ELR (cell line): ENCODE measurements around the gene EP300.
A peak's percentile ranks its signal among the peaks of the same experiment; 100 is the strongest.

Experiments
- DNase-seq: peaks from one replicate; pipeline ENCODE4 v3.0.0-alpha.2; 2015; ENCODE audit warnings: low read depth

Gene EP300

DNA sequence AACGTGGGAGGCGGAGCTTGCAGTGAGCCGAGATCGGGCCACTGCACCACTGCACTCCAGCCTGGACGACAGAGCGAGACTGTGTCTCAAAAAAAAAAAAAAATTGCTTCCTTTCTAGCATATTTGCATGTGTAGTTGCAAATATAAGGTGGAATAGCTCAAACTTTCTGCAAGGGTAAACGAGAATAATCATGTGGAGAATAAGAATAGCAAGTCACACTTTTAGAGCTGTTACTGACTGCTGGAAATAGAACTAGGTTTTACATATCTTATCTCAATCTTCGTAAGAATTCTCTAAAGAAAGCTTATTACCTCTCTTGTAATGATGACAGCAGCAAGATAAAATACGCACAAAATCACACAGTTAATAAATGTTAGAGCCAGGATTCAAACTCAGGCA lies 114.3 kb downstream of the EP300 start:
- no peak for DNase-seq

DNA sequence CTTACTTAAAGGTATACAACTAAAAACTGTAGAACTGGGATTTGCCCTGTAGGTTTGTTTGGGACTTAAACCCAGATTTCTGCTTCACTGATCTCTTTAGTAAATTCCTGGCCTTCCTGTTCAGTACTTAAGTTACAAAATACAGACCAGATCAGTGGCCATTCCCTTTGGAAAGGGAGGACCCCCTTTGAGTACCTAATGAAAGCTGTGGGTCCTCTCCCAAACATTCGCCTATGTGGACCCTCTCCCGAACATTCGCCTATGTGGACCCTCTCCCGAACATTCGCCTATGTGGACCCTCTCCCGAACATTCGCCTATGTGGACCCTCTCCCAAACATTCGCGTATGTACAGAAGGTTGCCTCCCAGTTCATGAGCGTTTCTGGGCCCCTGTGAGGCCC lies 123.0 kb downstream of the EP300 start:
- no peak for DNase-seq

DNA sequence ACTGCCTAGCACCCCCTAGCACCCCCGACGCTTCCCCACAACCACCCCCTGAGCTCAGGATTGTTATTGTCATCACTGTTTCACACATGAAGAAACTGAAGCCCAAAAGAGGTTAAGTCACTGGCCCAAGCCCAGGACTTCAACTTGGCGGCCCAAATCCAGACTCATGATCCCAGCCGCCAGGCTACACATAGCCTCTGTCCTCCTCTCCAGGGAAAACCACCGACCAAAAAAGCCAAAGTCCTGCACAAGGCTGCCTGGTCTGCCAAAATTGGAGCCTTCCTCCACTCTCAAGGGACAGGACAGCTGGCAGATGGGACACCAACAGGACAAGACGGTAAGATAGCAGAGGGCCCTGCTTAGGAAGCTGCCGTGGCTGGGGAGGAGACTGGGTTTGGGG lies 123.5 kb downstream of the EP300 start:
- no peak for DNase-seq

DNA sequence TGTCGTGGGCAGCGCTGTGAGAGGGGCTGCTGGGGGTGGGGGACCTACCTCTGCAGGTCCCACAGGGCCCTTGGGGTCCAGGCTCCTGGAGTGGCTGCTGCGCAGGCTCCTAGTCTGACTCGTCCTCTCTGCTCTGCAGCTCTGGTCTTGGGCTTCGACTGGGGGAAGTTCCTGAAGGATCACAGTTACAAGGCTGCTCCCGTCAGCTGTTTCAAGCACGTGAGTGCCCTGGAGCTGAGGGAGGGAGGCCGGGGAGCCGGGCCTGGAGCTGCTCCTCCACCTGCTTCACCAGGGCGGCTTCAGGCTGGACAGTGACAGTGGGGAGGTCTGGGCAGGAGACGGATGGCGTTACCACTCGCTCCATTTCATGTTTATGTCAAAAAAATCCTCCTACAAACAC lies 124.6 kb downstream of the EP300 start:
- no peak for DNase-seq

DNA sequence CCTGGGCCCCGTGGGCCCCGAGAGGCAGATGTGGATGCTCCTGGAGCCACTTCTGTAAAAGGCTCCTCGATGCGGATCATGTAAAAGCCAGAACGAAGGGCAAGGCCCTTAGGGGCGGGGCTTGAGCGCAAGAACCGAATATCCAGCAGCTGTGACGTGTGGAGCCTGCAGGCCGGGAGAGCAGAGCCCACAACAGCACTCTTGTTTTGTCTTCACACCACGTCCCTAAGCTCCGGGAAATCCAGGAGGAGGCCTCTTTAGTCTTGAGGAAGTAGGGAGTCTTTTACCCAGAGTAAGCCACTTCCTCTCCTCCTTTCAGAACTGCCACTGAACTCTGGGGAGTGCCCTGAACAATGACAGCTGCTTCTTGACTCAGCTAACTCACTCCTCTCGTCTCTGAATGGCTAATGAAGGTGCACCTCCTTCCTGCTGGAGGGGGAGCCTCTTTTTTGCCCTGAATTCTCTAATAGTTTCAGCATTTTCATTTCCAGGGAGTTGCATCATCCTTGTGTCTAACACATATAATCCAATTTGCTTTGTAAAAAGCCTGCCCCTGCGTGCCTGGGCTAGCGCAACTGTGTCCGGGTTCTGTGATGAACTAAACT lies 125.3 kb downstream of the EP300 start:
- peak; percentile 51 for DNase-seq

DNA sequence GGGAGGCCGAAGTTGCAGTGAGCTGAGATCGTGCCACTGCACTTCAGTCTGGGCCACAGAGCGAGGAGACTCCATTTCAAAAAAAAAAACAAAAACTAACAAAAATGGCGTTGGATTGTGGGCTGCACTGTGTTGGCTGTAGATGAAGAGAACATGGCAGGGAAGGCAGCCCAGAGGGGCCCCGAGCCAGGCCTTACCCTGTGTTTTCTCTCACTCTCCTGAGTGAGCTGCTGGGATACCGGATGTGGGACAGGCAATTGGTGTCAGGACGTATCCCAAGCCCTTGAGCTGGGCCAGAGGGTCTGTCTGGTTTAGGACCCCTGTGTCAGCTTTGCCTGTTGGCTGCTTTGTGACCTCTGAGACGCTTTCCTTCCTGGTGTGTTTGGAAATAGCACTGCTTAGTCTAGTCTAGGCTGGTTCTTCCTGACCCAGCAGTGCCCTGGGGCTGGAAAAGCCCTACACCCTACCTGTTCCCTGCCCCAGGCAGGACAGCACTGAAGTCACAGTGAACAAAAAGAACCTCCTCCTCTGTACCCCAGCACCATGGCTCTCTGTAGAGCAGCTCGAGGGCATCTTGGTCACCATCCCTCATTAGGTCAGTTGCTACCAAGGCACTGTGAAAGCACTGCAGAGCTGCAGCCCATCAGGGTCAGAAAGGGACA lies 130.6 kb downstream of the EP300 start:
- DNase-seq = no peak

DNA sequence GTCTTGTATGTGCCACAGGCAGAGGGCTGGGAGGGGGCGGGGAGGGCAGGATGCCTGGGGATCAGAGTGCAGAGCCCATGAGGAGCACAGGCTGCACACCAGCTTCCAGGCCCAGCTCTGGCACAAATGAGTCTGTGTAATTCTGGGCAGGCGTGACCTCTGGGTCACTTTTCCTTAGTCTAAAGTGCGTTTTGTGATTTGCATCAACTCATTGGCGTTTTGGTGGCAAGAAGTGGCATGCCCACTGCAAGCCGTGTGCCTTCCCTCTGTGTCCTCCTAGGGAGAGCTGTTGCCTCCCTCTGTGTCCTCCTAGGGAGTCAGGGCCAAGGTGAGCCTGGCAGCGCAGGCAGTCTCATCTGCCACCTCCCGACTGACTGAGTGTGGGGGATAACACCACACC lies 131.1 kb downstream of the EP300 start:
- no peak for DNase-seq

DNA sequence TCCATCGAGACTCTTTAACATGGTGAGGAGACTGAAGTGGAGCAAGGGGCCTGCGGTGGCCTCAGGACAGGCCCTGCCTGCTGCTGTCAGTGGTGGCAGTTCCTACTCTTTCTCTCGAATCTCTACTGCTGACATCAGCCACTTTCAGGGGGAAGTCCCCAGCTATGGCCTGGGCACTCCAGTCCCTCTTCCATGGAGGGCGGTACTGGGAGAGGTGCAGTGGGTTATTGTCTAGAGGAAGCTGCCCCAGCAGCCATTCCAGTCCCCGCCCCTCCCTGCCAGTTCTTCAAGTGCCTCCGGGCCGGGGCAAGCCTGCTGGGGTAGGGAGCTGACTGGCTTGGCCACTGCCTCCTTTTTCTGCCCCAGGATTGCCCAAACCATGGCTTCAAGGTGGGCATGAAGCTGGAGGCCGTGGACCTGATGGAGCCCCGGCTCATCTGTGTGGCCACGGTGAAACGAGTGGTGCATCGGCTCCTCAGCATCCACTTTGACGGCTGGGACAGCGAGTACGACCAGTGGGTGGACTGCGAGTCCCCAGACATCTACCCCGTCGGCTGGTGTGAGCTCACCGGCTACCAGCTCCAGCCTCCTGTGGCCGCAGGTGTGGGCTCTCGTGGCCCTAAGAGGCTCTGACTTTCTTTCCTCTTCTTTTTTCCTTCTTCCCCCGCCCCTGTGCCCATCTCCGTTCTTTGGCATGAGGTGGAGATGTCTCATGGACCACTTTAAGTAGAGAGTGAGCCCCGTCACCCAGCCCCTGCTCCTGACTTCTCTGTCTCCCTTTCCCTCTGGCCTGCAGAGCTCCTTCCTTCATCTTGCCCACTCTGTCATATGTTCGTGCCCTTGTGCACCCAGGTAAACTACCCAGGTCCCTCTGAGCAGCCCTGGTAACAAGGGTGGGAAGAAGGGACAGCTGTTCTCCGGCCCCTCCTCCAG lies 134.6 kb downstream of the EP300 start:
- DNase-seq = no peak

DNA sequence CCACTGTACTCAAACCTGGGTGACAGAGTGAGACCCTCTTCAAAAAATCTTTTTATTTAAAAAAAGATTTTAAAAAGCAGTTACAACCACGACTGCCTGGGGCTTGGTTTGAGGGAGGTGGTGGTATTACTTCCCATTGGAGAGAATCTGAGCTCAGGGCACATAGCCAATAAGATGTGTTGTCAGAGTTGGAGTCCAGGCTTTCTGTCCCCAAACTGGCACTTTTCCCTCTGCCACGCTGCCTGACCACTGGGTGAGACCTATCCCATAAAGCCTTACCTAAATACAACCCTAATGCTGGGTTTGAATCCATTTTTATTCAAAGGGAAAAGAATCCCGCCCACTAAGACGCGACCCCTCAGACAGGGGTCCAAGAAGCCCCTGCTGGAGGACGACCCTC lies 136.8 kb downstream of the EP300 start:
- DNase-seq = no peak
